B cell (primary cell): ENCODE data around the gene DNAJC15.

Experiments
- EZH2 ChIP-seq: IDR thresholded peaks from 2 replicates; pipeline ENCODE4 v1.6.1; 2012; ENCODE audit warnings: borderline replicate concordance, low read depth, mild to moderate bottlenecking, moderate library complexity, low read length; ENCODE audit not compliant: insufficient read depth, poor library complexity, severe bottlenecking
- TF ChIP-seq, protein P1 (sequence below): fragments of 200-600 bp; IDR thresholded peaks from one replicate; pipeline ENCODE4 v1.8.0; 2022; ENCODE audit warnings: antibody characterized with exemption, mild to moderate bottlenecking

DNA sequence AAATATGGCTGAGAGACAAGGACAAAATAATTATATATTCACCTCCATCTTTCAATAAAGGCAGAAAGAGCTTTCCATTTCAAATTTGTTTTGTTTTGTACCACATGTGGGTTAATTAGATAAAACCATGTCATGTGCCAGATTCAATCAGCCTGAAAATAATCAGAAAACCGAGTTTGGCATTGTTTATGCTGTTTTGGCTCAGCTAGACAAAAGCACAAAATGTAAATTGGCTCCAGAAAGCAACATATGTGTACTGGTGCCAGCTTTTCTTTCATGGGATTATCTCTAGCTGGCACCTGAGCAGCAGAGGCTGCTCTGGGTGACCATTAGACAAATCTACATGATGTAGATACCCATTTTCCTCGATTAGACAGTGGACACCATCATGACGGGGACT is 9.2 kb upstream of the DNAJC15 start:
- TF ChIP-seq, protein P1, sequence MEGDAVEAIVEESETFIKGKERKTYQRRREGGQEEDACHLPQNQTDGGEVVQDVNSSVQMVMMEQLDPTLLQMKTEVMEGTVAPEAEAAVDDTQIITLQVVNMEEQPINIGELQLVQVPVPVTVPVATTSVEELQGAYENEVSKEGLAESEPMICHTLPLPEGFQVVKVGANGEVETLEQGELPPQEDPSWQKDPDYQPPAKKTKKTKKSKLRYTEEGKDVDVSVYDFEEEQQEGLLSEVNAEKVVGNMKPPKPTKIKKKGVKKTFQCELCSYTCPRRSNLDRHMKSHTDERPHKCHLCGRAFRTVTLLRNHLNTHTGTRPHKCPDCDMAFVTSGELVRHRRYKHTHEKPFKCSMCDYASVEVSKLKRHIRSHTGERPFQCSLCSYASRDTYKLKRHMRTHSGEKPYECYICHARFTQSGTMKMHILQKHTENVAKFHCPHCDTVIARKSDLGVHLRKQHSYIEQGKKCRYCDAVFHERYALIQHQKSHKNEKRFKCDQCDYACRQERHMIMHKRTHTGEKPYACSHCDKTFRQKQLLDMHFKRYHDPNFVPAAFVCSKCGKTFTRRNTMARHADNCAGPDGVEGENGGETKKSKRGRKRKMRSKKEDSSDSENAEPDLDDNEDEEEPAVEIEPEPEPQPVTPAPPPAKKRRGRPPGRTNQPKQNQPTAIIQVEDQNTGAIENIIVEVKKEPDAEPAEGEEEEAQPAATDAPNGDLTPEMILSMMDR, result no peak
- TF ChIP-seq EZH2, result no peak
